NCI-H1436 treated with DMSO at 0.1 percent for 48 hours (cell line): ENCODE measurements around the gene TSPAN31.
A peak's percentile ranks its signal among the peaks of the same experiment; 100 is the strongest.

Source experiments
- DNase-seq: peaks from one replicate; lab custom pipeline; 2025; lab: John Stamatoyannopoulos, UW

Gene TSPAN31

GRCh38 chr12:57752668-57753000, 7.8 kb downstream of the TSPAN31 start:
- DNase-seq, result no peak

- no peak for DNase-seq
Measured at GRCh38 chr12:57753756-57754337, 9.0 kb downstream of the TSPAN31 start.

DNA sequence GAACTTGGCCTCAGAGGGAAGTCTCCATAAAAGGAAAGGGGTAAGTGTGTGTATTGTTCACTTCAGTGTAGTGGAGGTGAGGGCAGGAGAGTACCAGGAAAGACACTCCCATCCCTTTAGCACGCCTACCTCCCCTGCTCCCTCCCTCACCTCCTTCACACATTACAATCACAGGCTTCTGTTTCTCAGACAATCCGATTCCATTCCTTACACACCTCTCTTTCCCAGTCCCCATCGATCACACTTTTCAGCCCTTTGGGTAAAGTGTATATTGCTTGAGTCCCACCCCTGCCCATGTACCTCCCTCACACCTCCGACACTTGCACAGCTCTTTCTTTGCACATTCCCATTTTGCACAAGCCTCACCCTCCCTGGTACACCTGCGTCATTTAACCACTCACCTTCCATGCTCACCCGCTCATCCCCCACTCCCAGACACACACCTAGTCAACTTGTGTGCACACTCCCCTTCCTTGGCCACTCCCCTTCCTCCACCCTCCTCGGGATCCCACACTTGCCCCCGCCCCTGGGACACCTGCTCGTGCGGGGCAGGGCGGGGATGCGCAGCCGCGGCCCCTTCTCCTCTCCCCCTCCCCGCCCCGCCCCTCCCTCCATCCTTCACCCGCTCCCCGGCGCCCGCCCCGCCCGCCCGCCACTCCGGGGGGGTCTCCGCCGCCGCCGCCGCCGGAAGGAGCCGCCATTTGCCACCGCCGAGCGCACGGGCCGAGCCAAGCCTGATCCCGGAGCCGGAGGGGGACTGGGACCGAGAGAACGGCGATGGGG, 9.8 kb downstream of the TSPAN31 start, which contains the start of gene MARCHF9:
TSS of gene MARCHF9 (plus strand) at position 693 of the 783 bp plus-strand sequence. CDS start 426 bp downstream, outside the sequence.
- DNase-seq, result peak; percentile 39

DNA sequence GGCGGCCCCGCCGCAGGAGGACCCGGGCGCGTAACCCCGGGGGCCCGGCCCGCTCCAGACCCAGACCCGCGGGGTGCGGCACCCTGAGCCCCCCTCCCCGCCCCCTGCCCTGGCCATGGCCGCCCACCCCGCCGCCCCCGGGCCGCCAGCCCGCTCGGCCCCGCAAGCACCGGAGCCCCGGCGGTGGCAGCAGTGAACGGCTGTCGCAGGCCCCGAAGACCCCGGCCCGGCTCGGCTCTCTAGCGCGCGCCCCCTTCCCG, 10.3 kb downstream of the TSPAN31 start:
- no peak for DNase-seq

DNA sequence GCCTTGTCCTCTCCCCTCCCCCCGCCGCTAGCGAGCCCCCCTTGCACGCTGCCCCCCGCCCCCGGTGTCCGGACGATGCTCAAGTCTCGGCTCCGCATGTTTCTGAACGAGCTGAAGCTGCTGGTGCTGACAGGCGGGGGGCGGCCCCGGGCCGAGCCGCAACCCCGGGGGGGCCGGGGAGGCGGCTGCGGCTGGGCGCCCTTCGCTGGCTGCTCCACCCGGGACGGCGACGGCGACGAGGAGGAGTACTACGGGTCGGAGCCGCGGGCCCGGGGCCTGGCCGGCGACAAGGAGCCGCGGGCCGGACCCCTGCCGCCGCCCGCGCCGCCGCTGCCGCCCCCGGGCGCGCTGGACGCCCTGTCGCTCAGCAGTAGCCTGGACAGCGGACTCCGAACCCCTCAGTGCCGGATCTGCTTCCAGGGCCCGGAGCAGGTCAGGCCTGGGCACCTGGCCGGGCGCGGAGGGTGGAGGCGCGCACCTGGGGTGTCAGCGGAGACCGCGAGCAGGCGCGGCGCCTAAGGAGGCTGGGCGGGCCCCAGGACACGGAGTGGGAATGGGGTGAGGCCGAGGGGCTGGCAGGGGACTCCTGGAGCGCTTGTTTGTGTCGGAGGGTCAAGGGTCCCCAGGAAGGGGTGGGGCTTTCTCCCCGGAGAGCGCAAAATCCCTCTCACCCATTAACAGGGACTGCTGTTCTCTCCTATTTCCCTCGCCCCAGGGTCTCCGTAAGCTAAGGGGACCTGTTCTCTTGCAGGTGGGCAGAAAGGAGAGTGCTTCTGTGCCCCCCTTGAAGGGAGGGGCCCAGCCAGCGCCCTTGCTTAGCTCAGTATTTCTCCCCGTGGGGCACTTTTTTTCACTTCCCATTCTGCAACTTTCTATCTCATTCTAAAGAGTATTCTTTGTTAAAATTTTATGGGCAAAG, 10.9 kb downstream of the TSPAN31 start:
- no peak for DNase-seq

DNA sequence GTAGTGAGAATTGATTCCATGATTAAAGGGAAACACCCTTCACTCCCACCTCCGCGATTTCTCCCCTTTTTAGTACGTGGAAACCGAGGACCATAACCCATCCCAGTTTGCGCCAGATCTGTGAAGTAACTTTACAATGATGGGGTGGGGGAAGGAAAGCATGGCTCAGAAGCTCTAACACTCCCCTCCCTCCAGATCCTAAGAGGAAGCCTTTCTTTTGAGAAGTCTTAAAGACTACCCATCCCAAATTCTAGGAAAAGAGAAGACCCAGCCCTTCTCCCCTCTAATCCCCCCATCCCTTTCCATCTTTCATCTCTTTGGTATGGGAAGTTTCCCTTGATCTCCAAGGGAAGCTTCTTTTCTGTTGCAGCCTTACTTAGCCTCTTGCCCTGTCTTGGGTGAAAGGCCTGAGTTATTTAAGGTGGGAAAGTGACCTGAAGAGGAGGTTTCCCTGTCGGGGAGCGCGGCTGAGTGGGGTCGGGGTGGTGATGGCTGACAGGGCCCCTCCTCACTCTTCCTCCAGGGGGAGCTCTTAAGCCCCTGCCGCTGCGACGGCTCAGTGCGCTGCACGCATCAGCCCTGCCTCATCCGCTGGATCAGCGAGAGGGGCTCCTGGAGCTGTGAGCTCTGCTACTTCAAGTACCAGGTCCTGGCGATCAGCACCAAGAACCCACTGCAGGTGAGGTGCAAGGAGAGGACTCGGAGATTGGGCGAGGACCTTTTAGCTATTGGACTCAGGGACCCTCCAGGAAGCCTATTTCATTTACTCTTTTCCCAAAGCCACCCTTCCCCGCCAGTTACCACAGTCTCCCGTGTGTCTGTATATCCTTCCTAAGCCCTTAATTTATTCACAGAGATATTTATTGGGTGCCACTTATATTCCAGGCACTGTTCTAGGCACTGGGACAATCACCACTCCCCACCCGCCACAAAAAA, 11.8 kb downstream of the TSPAN31 start:
- no peak for DNase-seq

GRCh38 chr12:57757771-57758170, 12.9 kb downstream of the TSPAN31 start:
- DNase-seq, result no peak

- DNase-seq, result no peak
Measured at GRCh38 chr12:57758552-57759359, 13.9 kb downstream of the TSPAN31 start.

GRCh38 chr12:57759360-57759980, 14.6 kb downstream of the TSPAN31 start:
- DNase-seq, result no peak

DNA sequence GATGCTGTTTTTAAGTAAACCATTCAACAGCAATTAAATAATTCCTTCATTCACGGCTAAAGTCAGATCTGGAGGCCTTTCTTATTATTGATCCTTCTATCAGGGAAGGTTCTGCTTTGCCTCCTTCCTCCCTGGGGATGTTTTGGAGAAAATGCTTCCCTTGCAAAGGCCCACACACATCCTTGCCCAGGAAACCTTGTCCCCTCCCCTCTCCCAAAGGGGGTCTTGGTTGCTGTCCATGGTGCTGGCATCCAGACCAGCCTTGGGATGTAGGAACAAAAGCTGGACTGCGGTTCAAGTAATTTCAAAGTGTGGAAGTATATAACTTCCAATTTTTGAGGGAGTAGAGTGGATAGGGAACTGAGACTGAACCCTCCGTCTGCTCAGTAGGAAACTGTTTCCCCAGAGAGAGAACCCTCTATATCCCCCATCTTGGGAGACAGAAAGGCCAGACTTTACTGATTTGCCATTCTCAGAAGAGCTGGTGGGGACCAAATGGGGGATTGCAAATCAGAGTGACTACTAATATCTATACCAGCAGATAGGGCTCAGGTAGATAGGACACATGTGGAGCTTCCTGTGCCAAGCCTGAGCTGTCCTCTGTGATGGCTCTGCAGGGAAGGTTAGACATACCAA, 15.6 kb downstream of the TSPAN31 start:
- no peak for DNase-seq

- DNase-seq, result no peak
Measured at GRCh38 chr12:57761391-57761998, 16.7 kb downstream of the TSPAN31 start.

GRCh38 chr12:57762463-57762862, 17.6 kb downstream of the TSPAN31 start:
- DNase-seq, result no peak

DNA sequence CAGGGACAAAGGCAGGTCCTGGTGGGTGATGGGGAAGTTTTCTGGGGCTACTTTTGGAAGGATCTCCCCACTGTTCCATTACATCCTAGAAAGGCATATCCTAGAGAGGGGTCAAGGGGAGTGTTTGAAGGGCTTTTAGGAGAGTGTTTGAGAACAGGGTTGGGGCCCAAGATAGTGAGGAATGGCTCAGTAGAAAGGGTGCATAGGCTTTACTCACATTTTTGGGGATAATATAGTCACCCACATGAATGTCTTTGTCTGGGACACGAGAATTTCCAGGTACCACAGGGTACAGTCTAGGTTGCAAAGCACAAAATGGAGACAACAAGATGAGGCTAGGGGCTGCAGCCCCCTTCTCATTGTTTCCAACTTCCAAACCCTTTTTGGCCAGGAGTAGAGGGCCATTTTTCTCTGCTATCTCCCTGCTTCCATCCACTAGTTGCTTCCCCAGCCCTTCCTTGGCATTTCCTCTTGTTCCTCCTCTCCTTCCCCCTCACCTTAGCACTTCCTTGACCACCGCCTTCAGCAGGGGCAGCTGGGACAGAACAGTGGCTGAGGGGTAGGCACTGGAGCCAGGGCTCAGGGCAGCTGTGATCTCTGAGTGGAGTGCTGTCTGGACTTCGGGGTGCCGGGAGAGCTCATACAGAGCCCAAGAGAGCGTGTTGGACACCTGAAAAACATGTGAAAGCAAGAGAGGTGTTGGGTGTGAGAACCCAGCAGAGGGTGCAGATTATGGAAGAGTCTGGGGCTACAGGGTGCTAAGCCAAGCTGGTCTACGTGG, 19.2 kb downstream of the TSPAN31 start:
- no peak for DNase-seq

- no peak for DNase-seq
Measured at GRCh38 chr12:57764662-57765002, 19.8 kb downstream of the TSPAN31 start.

DNA sequence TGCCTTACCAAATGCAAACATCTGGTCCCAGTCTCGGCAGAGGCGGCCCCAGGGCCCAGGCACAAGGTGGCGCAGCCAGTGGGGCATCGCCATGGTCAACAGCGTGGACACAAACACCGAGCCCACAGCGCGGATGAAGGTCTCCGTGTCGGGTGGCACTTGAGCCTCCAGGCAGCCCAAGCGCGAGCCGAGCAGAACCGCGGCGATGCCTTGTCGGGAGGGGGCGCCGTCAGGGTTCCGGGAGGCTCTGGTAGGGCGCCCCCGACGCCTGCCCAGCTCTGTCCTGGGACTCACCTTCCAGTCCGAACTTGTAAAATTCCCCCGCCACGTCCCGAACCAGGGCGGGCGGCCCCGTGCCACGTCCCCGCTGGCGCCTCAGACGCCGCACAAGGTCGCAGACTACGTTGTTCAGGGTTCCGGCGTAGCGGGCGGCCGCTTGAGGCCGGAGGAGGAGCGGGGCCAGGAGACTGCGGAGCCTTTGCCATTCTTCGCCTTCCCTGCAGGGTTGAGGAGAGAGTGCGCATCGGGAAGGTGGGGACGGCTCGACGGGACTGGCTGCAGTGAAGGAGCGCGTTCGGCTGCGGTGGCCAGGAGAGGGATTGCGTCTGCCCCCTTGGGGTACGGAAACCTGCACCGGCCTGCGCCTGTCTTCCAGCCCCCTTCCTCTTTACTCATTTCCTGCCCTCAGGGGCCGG, 20.3 kb downstream of the TSPAN31 start:
- DNase-seq, result no peak

- DNase-seq, result no peak
Measured at GRCh38 chr12:57765698-57766463, 21.0 kb downstream of the TSPAN31 start.

- no peak for DNase-seq
Measured at GRCh38 chr12:57766464-57767304, 21.8 kb downstream of the TSPAN31 start, which contains the start of gene CYP27B1. CYP27B1 (minus strand) TSS chr12:57767078; CDS start chr12:57767041, 37 bp downstream.
